ENCODE data around the gene ICAM5.

Gene ICAM5

DNA sequence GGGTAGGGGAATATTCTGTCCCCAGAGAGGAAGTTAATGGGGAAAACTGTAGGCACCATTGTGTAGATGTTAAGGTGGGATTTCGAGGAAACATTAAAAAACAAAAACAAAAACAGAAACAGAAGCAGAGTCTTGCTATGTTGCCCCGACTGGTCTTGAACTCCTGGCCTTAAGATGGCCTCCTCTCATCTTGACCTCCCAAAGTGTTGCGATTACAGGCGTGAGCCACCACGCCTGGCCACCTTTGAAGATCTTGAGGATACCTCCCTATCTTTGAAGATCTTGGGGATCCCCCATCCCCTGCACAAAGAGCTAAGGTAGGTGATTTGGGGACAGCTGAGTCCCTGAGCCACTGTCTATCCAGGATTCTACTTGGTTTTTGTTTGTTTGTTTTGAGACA, 50.2 kb downstream of the ICAM5 start:
- DNase-seq (ENCODE audit: low read depth in 2 of 3, low spot score in 2 of 3) = no peak

DNA sequence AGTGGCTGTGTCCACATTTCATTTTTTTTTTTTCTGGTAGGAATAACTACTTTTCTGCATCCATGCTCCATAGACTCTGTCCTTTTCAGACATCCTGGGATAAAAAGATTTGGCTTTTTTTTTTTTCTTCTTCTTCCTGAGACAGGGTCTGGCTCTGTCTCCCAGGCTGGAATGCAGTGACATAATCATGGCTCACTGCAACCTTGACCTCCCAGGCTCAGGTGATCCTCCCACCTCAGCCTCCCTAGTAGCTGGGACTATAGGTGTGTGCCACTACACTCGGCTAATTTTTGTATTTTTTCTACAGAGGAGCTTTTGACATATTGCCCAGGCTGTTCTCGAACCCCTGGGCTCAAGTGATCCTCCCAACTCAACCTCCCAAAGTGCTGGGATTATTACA, 53.7 kb downstream of the ICAM5 start:
- DNase-seq (ENCODE audit: low read depth in 2 of 3, low spot score in 2 of 3) = no peak

DNA sequence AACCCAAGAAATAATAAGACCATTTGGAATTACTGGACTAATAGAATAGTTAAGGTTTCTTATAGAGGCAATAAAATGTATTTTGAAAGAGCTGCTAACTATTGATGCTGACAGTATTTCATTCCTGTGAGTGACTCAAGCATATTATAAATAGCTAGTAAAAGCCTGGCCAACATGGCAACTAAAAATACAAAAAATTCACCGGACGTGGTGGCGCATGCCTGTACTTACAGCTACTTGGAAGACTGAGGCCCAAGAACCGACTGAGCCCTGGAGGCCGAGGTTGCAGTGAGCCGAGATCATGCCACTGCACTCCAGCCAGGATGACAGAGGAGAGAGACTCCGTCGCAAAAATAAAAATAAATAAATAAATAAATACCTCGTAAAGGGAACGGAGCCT, 55.0 kb downstream of the ICAM5 start:
- no peak for DNase-seq (ENCODE audit: low read depth in 2 of 3, low spot score in 2 of 3)
